ENCODE results near the gene WFDC5.

Gene WFDC5

DNA sequence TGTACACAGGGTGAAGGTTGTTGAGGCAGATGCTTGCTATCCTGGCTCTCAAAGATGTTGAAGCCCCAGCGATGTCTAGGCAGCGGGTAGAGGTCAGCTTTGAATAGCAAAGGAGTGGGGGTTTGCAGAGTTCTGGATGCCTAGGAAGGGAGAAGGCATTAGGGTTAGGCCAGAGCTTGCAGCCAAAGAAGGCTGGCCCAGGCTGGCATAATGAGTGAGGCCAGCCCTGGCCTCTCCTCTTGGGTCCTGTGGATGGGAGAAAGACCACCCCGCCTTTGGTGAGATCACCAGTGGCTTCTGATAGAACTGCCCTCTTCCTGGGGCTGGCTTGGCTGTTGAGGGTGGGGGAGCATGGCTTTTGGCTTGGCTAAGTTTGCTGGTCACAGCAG, 406 bp upstream of the WFDC5 start:
- Histone ChIP-seq H3K36me3 (ENCODE audit: control insufficient read depth, insufficient read depth, low read length) (no peaks in the 10 kb centered on the region), H3K27ac (ENCODE audit: low read depth, low read length) (no peak overlapping the region), H3K9ac (ENCODE audit: low read depth, low read length) (no peak overlapping the region), H3K9me3 (ENCODE audit: control insufficient read depth, insufficient read depth, low read length) (no peaks in the 10 kb centered on the region), H3K27me3 (ENCODE audit: control insufficient read depth, insufficient read depth, low read length) (no peaks in the 10 kb centered on the region), H3K4me3 (ENCODE audit: low read depth, low read length) (no peak overlapping the region), H3K4me1 (ENCODE audit: control insufficient read depth, insufficient read depth, low read length) (no peaks in the 10 kb centered on the region)

DNA sequence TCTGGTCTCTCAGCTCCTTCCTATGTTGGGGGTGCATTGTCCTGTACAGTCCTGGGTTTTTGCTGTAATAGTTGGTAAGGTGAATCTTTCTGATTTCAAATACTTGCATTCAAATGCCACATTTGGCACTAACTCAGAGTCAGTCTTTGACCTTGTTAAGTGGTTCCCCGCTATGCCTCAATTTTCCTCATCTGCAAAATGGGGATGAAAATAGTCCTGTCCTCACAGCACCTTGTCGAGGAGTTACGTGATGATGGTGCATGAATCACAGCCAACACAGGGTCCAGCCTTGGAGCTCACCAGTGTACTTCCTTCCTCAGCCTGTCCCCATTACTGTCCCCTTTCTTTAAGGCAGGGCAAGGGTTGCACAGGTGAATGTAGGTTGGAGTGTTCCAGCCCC, 1.1 kb downstream of the WFDC5 start:
- no peaks in the 10 kb centered on the region for H3K9me3 ChIP-seq (ENCODE audit: control insufficient read depth, insufficient read depth, low read length)
- H3K27ac ChIP-seq (ENCODE audit: low read depth, low read length), result no peak overlapping the region
- no peak overlapping the region for H3K4me3 ChIP-seq (ENCODE audit: low read depth, low read length)
- no peaks in the 10 kb centered on the region for H3K36me3 ChIP-seq (ENCODE audit: control insufficient read depth, insufficient read depth, low read length)
- H3K9ac ChIP-seq (ENCODE audit: low read depth, low read length), result no peak overlapping the region
- no peaks in the 10 kb centered on the region for H3K27me3 ChIP-seq (ENCODE audit: control insufficient read depth, insufficient read depth, low read length)
- H3K4me1 ChIP-seq (ENCODE audit: control insufficient read depth, insufficient read depth, low read length), result no peaks in the 10 kb centered on the region

- Histone ChIP-seq H3K36me3 (ENCODE audit: control insufficient read depth, insufficient read depth, low read length) (no peaks in the 10 kb centered on the region), H3K9me3 (ENCODE audit: control insufficient read depth, insufficient read depth, low read length) (no peaks in the 10 kb centered on the region), H3K4me1 (ENCODE audit: control insufficient read depth, insufficient read depth, low read length) (no peaks in the 10 kb centered on the region), H3K27me3 (ENCODE audit: control insufficient read depth, insufficient read depth, low read length) (no peaks in the 10 kb centered on the region), H3K27ac (ENCODE audit: low read depth, low read length) (no peak overlapping the region), H3K4me3 (ENCODE audit: low read depth, low read length) (no peak overlapping the region), H3K9ac (ENCODE audit: low read depth, low read length) (no peak overlapping the region)
Observed at GRCh38 chr20:45112754-45113153, 2.2 kb downstream of the WFDC5 start.

- no peaks in the 10 kb centered on the region for H3K27me3 ChIP-seq (ENCODE audit: control insufficient read depth, insufficient read depth, low read length)
- no peak overlapping the region for H3K4me3 ChIP-seq (ENCODE audit: low read depth, low read length)
- no peaks in the 10 kb centered on the region for H3K4me1 ChIP-seq (ENCODE audit: control insufficient read depth, insufficient read depth, low read length)
- no peak overlapping the region for H3K27ac ChIP-seq (ENCODE audit: low read depth, low read length)
- no peak overlapping the region for H3K9ac ChIP-seq (ENCODE audit: low read depth, low read length)
- no peaks in the 10 kb centered on the region for H3K36me3 ChIP-seq (ENCODE audit: control insufficient read depth, insufficient read depth, low read length)
- H3K9me3 ChIP-seq (ENCODE audit: control insufficient read depth, insufficient read depth, low read length), result no peaks in the 10 kb centered on the region
Observed at GRCh38 chr20:45111799-45112471, 3.0 kb downstream of the WFDC5 start.

DNA sequence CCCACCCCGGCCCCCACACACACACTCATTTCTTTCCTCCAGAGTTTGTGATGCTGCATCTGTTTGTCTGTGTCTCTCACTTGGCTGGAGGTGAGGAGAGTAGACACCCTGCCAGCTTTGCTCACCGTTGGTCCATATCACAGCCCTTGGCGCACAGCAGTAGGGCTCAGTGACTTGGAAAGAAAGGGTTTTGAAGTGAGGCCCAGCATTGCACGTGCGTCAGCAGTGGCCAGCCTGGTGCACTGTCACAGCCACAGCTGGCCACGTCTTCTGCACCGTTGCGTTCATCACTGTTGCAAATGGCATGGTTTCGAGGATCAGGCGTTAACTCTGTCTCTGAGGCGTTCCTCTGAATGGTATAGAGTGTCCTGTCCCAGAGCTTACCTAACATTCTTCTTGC, 3.7 kb downstream of the WFDC5 start:
- Histone ChIP-seq H3K27ac (ENCODE audit: low read depth, low read length) (no peak overlapping the region), H3K9me3 (ENCODE audit: control insufficient read depth, insufficient read depth, low read length) (no peaks in the 10 kb centered on the region), H3K4me3 (ENCODE audit: low read depth, low read length) (no peak overlapping the region), H3K27me3 (ENCODE audit: control insufficient read depth, insufficient read depth, low read length) (no peaks in the 10 kb centered on the region), H3K4me1 (ENCODE audit: control insufficient read depth, insufficient read depth, low read length) (no peaks in the 10 kb centered on the region), H3K36me3 (ENCODE audit: control insufficient read depth, insufficient read depth, low read length) (no peaks in the 10 kb centered on the region), H3K9ac (ENCODE audit: low read depth, low read length) (no peak overlapping the region)

- H3K9me3 ChIP-seq (ENCODE audit: control insufficient read depth, insufficient read depth, low read length), result no peaks in the 10 kb centered on the region
- no peaks in the 10 kb centered on the region for H3K4me1 ChIP-seq (ENCODE audit: control insufficient read depth, insufficient read depth, low read length)
- no peaks in the 10 kb centered on the region for H3K27me3 ChIP-seq (ENCODE audit: control insufficient read depth, insufficient read depth, low read length)
- no peak overlapping the region for H3K4me3 ChIP-seq (ENCODE audit: low read depth, low read length)
- no peak overlapping the region for H3K9ac ChIP-seq (ENCODE audit: low read depth, low read length)
- no peak overlapping the region for H3K27ac ChIP-seq (ENCODE audit: low read depth, low read length)
- no peaks in the 10 kb centered on the region for H3K36me3 ChIP-seq (ENCODE audit: control insufficient read depth, insufficient read depth, low read length)
Observed at GRCh38 chr20:45110301-45110700, 4.7 kb downstream of the WFDC5 start.

- Histone ChIP-seq H3K27me3 (ENCODE audit: control insufficient read depth, insufficient read depth, low read length) (no peaks in the 10 kb centered on the region), H3K36me3 (ENCODE audit: control insufficient read depth, insufficient read depth, low read length) (no peaks in the 10 kb centered on the region), H3K9me3 (ENCODE audit: control insufficient read depth, insufficient read depth, low read length) (no peaks in the 10 kb centered on the region), H3K4me3 (ENCODE audit: low read depth, low read length) (no peak overlapping the region), H3K4me1 (ENCODE audit: control insufficient read depth, insufficient read depth, low read length) (no peaks in the 10 kb centered on the region), H3K9ac (ENCODE audit: low read depth, low read length) (no peak overlapping the region), H3K27ac (ENCODE audit: low read depth, low read length) (no peak overlapping the region)
Observed at GRCh38 chr20:45109634-45110033, 5.3 kb downstream of the WFDC5 start.

DNA sequence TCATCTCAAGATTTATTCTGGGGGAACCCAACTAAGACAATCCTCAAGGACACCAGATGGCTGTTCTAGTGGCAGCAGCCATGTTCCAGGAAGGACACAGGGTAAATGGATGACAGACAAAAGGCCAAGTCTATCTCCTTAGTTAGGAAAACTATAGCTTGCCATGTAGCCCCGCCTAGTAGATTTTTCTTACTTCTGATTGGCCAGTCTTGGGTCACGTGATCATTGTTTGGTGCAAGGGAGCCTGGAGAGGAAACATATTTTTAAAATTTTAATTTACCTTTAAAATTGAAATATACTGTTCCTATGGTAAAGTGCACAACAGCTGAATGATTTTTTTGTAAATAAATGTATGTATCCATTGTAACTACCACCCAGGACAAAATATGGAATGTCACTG, 9.7 kb downstream of the WFDC5 start:
- Histone ChIP-seq H3K4me3 (ENCODE audit: low read depth, low read length) (no peak overlapping the region), H3K27ac (ENCODE audit: low read depth, low read length) (no peak overlapping the region), H3K9me3 (ENCODE audit: control insufficient read depth, insufficient read depth, low read length) (no peaks in the 10 kb centered on the region), H3K36me3 (ENCODE audit: control insufficient read depth, insufficient read depth, low read length) (no peaks in the 10 kb centered on the region), H3K9ac (ENCODE audit: low read depth, low read length) (no peak overlapping the region), H3K4me1 (ENCODE audit: control insufficient read depth, insufficient read depth, low read length) (peaks cover 4% of the 10 kb centered on the region), H3K27me3 (ENCODE audit: control insufficient read depth, insufficient read depth, low read length) (peaks cover 12% of the 10 kb centered on the region)

DNA sequence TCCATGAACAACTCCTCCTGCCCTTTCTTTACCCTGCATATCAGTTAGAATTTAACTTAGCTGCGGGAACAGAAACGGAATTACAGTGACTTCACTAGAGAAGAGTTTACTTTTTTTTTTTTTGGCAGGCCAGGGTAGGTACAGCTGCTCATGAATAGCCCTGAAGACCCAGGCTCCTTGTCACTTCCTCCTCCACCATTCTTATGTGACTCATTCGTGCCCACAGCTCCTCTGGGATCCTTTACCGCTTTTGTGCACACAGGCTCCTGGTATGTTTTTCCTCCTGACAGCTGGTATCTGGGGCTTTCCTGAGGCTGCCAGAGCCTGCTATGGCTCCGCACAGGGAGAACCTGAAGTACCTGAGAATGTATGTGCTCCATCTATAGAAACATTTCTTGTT, 10.2 kb downstream of the WFDC5 start:
- H3K27me3 ChIP-seq (ENCODE audit: control insufficient read depth, insufficient read depth, low read length), result peaks cover 18% of the 10 kb centered on the region
- H3K9ac ChIP-seq (ENCODE audit: low read depth, low read length), result no peak overlapping the region
- H3K4me3 ChIP-seq (ENCODE audit: low read depth, low read length), result no peak overlapping the region
- H3K27ac ChIP-seq (ENCODE audit: low read depth, low read length), result no peak overlapping the region
- H3K4me1 ChIP-seq (ENCODE audit: control insufficient read depth, insufficient read depth, low read length), result peaks cover 4% of the 10 kb centered on the region
- H3K9me3 ChIP-seq (ENCODE audit: control insufficient read depth, insufficient read depth, low read length), result no peaks in the 10 kb centered on the region
- no peaks in the 10 kb centered on the region for H3K36me3 ChIP-seq (ENCODE audit: control insufficient read depth, insufficient read depth, low read length)

GRCh38 chr20:45103072-45103471, 11.9 kb downstream of the WFDC5 start:
- peaks cover 34% of the 10 kb centered on the region for H3K27me3 ChIP-seq (ENCODE audit: control insufficient read depth, insufficient read depth, low read length)
- no peaks in the 10 kb centered on the region for H3K9me3 ChIP-seq (ENCODE audit: control insufficient read depth, insufficient read depth, low read length)
- H3K4me1 ChIP-seq (ENCODE audit: control insufficient read depth, insufficient read depth, low read length), result peaks cover 7% of the 10 kb centered on the region
- H3K4me3 ChIP-seq (ENCODE audit: low read depth, low read length), result no peak overlapping the region
- H3K9ac ChIP-seq (ENCODE audit: low read depth, low read length), result no peak overlapping the region
- H3K27ac ChIP-seq (ENCODE audit: low read depth, low read length), result no peak overlapping the region
- H3K36me3 ChIP-seq (ENCODE audit: control insufficient read depth, insufficient read depth, low read length), result no peaks in the 10 kb centered on the region

GRCh38 chr20:45101333-45101850, 13.6 kb downstream of the WFDC5 start:
- peaks cover 48% of the 10 kb centered on the region for H3K27me3 ChIP-seq (ENCODE audit: control insufficient read depth, insufficient read depth, low read length)
- peak overlapping the region; percentile 51 for H3K4me3 ChIP-seq (ENCODE audit: low read depth, low read length)
- peaks cover 7% of the 10 kb centered on the region for H3K4me1 ChIP-seq (ENCODE audit: control insufficient read depth, insufficient read depth, low read length)
- H3K9ac ChIP-seq (ENCODE audit: low read depth, low read length), result 0 out of 2 replicates have a peak overlapping the region, but pooled peaks have one; percentile 19
- H3K36me3 ChIP-seq (ENCODE audit: control insufficient read depth, insufficient read depth, low read length), result no peaks in the 10 kb centered on the region
- no peaks in the 10 kb centered on the region for H3K9me3 ChIP-seq (ENCODE audit: control insufficient read depth, insufficient read depth, low read length)
- H3K27ac ChIP-seq (ENCODE audit: low read depth, low read length), result no peak overlapping the region

Measured in HUES48 (cell line).